Left ventricle myocardium inferior (tissue), 1 donor: ENCODE data around the gene PTBP1. TPM values are rescaled to one million over a fixed set of nuclear protein-coding genes. Genes with fewer than 3 reads are reported as not detected.

ENCODE experiments used
- DNase-seq: peaks from one replicate; pipeline ENCODE4 v3.0.0-alpha.2; 2020
- H3K27ac ChIP-seq: fragments of 200-600 bp; replicated peaks from 2 replicates; pipeline ENCODE4 v1.8.0; 2021
- H3K27me3 ChIP-seq: fragments of 200-600 bp; 2 replicates; pipeline ENCODE4 v1.8.0; 2021; ENCODE audit warnings: low read depth
- H3K36me3 ChIP-seq: fragments of 200-600 bp; 2 replicates; pipeline ENCODE4 v1.8.0; 2021
- H3K4me1 ChIP-seq: fragments of 200-600 bp; 2 replicates; pipeline ENCODE4 v1.8.0; 2021
- H3K4me3 ChIP-seq: fragments of 200-600 bp; 2 replicates; pipeline ENCODE4 v1.8.0; 2021; ENCODE audit warnings: mild to moderate bottlenecking, moderate library complexity
- H3K9me3 ChIP-seq: fragments of 200-600 bp; replicated peaks from 2 replicates; pipeline ENCODE4 v1.8.0; 2021
- intact Hi-C: fragments of 100-400 bp; cut with micrococcal nuclease; formaldehyde crosslinking; loops from one replicate; pipeline ENCODE4 v1.11.0; 2022
- long read RNA-seq: library from polyadenylated mRNA; unstranded; transcript quantifications from one replicate; pipeline ENCODE4 v2.0.0, GENCODE V29; 2021
- total RNA-seq: library from RNA; stranded (reverse); fragmentation: NEBNext Ultra II Directional; extraction: Animal tissue kit (Norgen Biotek cat#: 25700); gene quantifications from one replicate; pipeline ENCODE4 v1.2.1, GENCODE V29; 2021
- TF ChIP-seq, protein P1 (sequence below): fragments of 200-600 bp; IDR thresholded peaks from 2 replicates; pipeline ENCODE4 v1.8.0; 2021; ENCODE audit warnings: antibody characterized with exemption, mild to moderate bottlenecking, borderline replicate concordance
- donor health status: DM: no; HTN: yes; CAD: no; lungs with severe emphysema.

PTBP1 gene
- total RNA-seq: 55.6 TPM
- long read RNA-seq, transcript PTBP1-201 (14 exons, 3,155 nt): minor isoform, 11 of 56 reads
- long read RNA-seq, transcript PTBP1-203 (15 exons, 3,598 nt): major isoform, 14 of 56 reads
- long read RNA-seq, partial matches to known transcripts: 19 of 56 reads
- long read RNA-seq, other reads (novel, unspliced or antisense): 11 of 56 reads

DNA sequence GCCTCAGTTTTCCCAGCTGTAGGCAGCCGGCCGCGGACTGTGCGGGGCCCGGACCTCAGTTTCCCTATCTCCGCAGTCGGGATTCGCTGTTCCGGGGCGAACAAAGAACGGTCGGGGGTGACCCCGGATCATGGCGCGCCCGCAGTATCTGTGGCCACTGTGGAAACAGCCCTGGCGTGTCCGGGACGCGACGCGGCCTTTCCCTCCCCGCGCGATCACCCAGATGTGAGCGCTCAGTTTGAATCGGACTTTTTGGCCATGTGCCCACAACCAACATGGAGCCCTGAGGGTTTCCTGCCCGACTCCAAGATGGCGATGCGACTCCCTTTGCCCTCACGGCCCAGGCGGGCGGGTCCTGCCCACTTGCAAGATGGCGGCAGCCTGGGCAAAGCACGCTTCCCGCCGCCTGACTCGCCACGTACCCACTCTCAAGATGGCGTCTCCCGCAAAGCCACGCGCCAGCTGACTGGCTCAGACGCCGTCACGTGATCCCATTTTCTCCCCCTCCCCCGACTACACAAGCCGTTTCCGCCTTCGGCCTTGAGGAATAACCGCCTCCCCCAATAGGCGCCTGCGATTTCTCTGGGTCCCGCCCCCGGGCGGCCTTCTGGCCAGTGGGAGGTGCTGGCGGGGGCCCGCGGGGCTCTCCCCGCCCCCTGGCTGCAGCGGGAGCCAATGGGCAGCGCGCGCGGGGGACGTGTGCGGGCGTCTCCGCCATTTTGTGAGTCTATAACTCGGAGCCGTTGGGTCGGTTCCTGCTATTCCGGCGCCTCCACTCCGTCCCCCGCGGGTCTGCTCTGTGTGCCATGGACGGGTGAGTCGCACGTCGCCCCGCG lies at the start of gene PTBP1:
TSS of gene PTBP1 (plus strand) at position 761 of the 836 bp plus-strand sequence. CDS start at position 807, 46 bp downstream.
- H3K4me1 ChIP-seq: peaks cover 66% of the 10 kb centered on the region
- no peaks in the 10 kb centered on the region for H3K9me3 ChIP-seq
- TF ChIP-seq, protein P1, sequence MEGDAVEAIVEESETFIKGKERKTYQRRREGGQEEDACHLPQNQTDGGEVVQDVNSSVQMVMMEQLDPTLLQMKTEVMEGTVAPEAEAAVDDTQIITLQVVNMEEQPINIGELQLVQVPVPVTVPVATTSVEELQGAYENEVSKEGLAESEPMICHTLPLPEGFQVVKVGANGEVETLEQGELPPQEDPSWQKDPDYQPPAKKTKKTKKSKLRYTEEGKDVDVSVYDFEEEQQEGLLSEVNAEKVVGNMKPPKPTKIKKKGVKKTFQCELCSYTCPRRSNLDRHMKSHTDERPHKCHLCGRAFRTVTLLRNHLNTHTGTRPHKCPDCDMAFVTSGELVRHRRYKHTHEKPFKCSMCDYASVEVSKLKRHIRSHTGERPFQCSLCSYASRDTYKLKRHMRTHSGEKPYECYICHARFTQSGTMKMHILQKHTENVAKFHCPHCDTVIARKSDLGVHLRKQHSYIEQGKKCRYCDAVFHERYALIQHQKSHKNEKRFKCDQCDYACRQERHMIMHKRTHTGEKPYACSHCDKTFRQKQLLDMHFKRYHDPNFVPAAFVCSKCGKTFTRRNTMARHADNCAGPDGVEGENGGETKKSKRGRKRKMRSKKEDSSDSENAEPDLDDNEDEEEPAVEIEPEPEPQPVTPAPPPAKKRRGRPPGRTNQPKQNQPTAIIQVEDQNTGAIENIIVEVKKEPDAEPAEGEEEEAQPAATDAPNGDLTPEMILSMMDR: peak; percentile 39
- H3K27me3 ChIP-seq: no peaks in the 10 kb centered on the region
- peak; percentile 100 for DNase-seq
- peak within 1 kb of the TSS; percentile 100 for H3K27ac ChIP-seq
- intact Hi-C loops: no loop called here
- H3K4me3 ChIP-seq: peak within 1 kb of the TSS; percentile 77
- H3K36me3 ChIP-seq: peaks cover 11% of the 10 kb centered on the region

DNA sequence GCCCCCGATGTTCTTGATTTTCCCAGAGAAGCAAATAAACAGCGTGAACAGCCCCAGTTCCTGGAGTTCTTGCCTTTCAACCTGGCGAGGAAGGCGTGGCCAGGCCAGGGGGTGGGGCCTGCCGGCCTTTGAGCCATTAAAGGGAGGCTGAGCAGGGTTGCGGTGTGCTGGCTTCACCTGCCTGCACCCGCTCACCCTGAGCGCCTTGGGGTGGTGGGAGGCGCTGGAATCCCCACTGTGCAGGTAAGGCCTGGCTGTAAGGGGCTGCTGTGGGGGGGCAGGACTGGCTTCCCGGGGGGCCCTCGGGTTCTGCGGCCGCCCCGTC lies 49.0 kb upstream of the PTBP1 start:
- H3K4me1 ChIP-seq: no peaks in the 10 kb centered on the region
- intact Hi-C loops: no loop called here

DNA sequence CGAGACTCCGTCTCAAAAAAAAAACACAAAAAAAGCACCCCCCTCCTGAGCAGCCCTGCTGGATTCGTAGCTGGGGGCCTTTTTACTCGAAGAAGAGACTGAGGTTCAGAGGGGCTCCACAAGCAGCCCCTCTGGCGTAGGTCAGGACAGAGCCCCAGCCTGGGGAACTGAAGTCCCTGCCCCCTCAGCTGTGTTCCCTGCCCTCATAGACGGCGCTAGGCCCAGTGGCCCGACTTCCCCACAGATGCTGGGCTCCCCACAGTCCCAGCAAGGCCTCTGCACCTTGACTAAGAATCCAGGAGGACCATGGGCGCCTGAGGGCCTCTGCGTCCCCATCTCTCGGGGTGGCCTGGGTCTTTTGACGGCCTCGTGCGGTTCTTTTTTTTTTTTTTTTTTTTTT lies 47.4 kb upstream of the PTBP1 start:
- Histone ChIP-seq H3K4me1 (no peaks in the 10 kb centered on the region), H3K27ac (no peak overlapping the region), H3K27me3 (peaks cover 17% of the 10 kb centered on the region), H3K9me3 (peaks cover 14% of the 10 kb centered on the region), H3K4me3 (no peak overlapping the region), H3K36me3 (peaks cover 25% of the 10 kb centered on the region)
- intact Hi-C loops: no loop called here
- no peak for DNase-seq
- TF ChIP-seq, protein P1: no peak

More for the DNA sequence above, 49.0 kb upstream of the PTBP1 start:
- Histone ChIP-seq H3K27me3 (peaks cover 14% of the 10 kb centered on the region), H3K36me3 (peaks cover 25% of the 10 kb centered on the region), H3K27ac (no peak overlapping the region), H3K4me3 (no peak overlapping the region), H3K9me3 (peaks cover 29% of the 10 kb centered on the region)
- DNase-seq: no peak
- TF ChIP-seq, protein P1: no peak

DNA sequence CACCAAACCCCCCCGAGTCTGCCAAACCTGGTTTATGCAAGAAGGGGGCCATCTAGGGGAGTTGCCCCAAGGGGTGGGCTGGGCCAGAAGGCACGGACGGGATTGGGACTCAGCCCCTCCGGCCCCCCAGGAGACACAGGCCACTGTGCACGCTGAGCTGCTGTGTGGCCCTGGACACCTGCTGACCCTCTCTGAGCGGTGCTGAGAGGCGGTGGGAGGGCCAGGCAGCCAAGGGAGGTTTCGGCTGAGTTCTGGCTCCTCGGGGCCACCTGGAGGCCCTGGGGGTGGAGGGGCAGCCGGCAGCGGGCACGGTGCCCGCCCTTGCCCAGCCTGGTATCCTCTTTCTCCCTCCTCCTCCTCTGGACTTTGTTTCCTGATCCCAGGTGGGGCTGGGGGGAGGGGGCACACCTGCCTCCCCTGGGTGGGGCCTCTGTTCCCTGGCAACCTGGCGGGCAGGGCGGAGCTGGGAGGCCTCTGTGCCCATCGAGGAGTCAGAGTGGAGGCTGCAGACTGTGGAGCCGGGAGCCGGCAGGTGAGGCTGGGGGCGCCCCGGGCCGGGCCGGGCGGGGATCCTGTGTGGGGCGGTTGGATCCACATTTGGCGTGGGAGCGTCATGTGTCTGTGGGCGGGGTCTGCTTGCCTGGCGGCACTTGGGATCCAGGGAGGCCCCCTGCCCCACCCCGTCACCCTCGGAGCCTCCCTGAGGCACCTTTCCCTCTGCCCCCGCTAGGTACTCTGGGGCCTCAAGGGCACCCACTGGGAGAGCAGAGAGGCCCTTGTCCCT lies 46.4 kb upstream of the PTBP1 start, which contains the start of gene MISP:
TSS of gene MISP (plus strand) at position 473 of the 784 bp plus-strand sequence. CDS start 5,835 bp downstream, outside the sequence.
- Histone ChIP-seq H3K27ac (no peak within 1 kb of the TSS), H3K4me3 (no peak within 1 kb of the TSS), H3K9me3 (peaks cover 14% of the 10 kb centered on the region), H3K36me3 (peaks cover 23% of the 10 kb centered on the region), H3K4me1 (no peaks in the 10 kb centered on the region), H3K27me3 (peaks cover 17% of the 10 kb centered on the region)
- DNase-seq: no peak
- intact Hi-C loops: no loop called here
- TF ChIP-seq, protein P1: no peak
